Activated CD4-positive, alpha-beta T cell treated with anti-CD3 and anti-CD28 coated beads for 4 hours (primary cell): ENCODE measurements around the gene SELENOF.
"Not testable (repeated sequence)": the region's sequence is repeated elsewhere in the genome, so short reads cannot be mapped to it uniquely, and the experiment has no call there.

ENCODE experiments used
- DNase-seq, 2 donors: peaks; one replicate each; pipeline ENCODE4 v3.0.0-alpha.2; 2020

The SELENOF gene

DNA sequence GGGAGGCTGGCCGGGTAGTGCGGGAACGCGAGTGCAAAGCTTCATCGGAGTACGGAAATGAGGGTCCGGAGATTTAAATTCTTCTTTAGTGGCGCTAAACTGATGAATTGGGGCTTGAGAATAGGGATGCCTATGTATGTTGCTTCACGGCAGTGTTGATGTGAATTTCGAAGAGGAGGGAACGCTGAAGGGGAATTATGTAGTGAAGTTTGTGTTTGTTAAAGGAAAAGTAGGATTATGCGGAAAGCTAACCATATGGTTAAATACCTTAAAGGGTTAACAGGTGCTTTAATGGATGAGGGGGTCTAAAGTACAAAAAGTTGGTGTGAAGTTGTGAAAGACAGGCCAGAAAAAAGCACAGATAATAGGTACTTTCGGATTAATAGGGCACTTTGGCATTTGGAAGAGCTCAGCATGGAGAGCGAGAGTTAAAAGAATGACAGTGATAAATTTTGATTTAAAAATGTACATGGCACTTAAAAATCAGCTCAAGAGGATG is 1.9 kb upstream of the SELENOF start:
- no peak for DNase-seq

DNA sequence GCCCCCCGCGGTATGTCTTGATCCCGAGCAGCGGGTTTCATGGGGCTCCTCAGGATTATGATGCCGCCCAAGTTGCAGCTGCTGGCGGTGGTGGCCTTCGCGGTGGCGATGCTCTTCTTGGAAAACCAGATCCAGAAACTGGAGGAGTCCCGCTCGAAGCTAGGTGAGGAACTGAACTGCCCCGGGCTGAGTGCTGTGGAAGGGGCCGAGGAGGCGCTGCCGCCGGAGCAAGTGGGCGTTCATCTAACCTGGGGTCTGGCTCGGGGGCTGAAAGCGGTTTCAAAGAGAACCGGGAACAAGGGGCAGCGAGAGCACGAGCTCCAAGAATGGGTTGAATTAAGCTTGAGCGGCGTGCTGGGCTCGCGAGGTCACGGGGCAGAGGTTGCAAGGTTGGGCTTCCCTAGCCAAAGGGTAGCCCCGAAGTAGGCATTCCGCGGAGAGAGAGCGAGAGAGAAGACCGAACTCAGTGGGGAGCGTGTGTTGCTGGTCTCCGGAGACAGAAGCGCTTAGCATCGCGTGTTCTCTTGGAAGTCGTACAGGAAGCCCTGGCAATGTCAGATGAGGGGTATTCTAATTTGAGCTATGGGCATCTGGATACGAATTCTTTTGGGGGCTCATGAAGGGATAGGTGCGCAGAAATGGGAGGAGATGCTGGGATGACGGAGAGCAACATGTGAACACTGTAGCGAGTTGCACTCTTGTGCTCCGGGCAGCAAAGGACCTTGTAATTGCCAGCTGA is 1.2 kb upstream of the SELENOF start:
- peak; percentile 41 to 43 for DNase-seq

DNA sequence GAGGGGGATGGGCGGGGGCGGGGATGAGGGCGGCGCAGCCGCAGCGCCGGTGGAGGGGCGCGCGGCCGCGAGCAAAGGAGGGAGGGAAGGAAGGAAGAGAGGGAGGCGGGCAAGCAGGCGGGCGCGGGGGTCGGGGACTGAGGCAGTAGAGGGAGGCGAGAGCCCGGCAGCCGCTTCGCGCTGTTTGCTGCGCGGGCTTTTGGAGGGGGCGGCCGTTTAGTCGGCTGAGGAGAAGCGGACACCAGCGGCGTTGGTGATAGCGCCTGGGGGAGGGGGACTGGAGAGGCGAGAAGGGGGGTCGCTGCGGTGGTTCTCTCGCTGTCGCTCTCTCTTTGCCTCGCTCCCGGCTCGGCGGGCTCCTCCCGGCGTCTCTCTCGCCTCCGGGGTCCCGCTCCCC is 673 bp upstream of the SELENOF start, which contains the start of gene HS2ST1:
TSS of gene HS2ST1 (plus strand) at position 35 of the 397 bp plus-strand sequence.
- DNase-seq = no peak

DNA sequence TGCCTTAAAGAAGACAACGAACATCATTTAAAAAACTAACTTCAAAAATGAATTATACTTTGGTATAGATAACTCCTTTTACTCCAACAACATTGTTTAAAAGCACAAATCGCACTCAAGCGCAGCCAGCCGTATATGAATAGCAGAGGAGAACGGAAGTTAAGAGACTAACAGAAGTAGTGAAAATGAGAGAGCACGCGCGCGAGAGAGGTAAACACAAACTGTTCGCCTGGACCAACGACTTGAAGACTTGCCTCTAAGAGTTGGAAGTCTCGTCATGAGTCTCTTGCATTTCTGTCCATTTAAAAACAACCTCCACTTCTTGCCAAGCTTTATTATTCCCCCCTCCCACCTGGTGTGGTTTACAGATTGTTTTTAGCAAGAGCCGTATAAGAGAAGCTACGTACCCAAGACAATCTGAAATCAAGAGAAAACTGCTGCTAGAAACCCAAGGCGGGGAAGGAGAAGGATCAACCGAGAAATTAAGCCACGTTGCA is 479 bp downstream of the SELENOF start:
- DNase-seq = peak; percentile 11 to 28

DNA sequence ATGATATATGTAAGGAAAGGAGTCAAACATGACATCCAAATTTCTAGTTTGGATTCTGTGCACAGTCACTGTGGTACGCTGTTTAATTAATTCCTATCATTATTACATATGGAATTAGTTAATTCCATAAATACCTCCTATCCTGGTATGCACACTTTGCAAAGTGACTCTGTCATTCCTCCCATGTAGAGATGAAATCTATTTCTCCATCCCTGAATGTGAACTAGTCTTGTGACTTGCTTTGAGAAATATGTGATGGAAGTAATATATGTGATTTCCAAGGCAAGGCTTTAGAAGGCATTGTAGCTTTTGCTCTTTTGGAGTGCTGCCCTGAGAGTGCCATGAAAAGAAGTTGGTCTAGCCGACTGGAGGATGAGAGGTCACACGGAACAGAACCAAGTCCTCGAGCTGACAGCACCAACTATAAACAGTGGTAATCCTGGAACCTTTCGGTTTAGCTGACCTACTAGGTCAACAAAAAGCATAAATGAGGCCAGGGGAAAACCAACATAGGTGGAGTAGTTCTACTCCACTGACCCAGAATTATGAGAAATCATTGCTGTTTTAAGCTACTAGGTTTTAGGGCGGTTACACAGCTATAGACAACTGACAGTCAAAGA is 1.5 kb downstream of the SELENOF start:
- no peak for DNase-seq

DNA sequence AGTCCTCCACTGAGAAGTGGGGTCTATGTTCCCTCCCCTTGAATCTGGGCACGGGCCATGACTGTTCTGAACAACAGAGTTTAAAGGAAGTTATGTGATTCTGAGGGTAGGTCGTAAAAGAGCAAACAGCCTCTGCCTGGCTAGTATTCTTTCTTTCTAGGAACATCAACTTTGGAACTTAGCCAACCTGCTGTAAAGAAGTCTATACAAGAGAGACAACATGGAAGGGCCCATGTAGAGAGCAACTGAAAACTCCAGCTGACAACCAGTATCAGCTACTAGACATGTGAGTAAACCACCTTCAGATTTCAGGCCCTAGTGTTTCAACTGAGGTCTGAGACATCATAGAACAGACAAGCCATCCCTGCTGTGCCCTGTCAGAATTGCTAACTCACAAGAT is 7.5 kb downstream of the SELENOF start:
- DNase-seq = no peak

DNA sequence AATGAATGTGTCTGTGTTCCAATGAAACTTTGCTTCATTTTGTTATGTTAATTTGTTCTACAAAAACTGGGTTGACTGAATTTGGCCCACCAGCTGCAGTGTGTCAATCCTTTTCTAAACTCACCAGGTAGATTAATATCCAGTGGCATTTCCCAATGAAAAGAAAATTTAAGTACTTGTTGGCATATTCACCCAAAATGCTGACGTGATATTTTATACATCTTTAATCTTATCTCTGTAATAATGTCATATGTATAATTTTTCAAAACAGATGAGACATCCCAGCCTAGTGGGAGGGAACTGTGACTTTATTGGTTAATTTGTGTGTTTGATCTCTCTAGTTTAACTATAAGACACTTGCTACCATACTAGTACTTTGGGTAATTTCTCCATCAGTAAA is 8.1 kb downstream of the SELENOF start:
- DNase-seq = no peak

DNA sequence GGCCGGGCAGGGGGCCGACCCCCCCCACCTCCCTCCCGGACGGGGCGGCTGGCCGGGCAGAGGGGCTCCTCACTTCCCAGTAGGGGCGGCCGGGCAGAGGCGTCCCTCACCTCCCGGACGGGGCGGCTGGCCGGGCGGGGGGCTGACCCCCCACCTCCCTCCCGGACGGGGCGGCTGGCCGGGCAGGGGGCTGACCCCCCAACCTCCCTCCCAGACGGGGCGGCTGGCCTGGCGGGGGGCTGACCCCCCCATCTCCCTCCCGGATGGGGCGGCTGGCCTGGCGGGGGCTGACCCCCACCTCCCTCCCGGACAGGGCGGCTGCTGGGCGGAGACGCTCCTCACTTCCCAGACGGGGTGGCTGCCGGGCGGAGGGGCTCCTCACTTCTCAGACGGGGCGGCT is 14.5 kb downstream of the SELENOF start:
- not testable (repeated sequence) for DNase-seq

DNA sequence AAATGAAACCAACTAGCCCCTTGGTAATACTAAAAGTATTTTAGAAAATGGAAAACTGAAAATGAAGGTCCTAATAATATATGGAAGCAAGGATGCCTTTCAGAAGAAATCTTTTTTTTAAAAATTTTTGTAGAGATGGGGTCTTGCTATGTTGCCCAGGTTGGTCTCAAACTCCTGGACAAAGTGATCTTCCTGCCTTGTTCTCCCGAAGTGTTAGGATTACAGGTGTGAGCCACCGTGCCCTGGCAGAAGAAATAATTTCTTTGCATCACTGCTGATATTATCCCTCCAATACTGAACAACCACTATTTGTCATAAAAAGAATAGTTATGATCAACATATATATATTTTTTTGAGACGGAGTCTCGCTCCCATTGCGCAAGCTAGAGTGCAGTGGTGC is 25.6 kb downstream of the SELENOF start:
- DNase-seq = no peak

DNA sequence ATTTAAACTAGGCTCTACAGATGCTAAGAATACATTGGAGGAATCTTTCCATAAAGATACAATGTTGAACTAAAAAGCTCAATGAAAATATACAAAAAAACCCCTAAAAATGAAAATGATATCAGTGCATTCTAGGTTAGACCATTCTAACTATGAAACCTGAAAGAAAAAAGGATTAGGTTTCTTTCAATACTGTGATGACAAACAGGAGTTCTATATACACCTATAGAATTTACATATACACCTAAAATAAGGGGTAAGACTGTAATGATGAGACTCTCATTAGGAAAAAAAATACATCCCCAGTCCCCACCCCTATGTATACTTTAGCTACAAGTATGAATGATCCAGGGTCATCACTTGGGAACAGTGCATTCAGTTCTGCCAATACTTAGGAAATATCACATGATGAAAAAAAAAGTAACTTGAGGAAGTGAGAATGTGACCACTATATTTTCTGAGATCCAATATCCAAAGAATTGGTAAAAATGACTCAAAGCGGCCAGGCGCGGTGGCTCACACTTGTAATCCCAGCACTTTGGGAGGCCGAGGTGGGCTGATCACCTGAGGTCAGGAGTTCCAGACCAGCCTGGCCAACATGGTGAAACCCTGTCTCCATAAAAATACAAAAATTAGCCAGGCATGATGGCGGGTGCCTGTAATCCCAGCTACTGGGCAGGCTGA is 26.3 kb downstream of the SELENOF start:
- DNase-seq = no peak

DNA sequence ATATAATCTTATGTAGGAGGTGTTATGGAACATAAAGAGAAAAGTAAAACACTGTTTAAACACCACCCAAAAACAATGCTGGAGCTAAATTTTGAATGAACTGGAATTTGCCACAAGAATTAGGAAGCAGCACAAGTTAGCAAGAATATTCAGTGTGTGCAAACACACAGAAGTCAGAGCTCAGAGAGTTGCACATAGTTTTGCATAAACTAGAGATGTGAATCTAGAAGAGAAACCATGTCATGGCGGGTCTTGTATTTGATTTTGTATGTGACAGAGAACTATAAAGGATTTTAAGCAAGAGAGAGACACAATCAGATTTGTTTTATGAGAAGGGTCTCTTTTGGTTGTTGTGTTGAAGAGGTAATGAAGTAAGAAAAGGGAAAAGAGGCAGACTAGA is 38.2 kb downstream of the SELENOF start:
- no peak for DNase-seq

DNA sequence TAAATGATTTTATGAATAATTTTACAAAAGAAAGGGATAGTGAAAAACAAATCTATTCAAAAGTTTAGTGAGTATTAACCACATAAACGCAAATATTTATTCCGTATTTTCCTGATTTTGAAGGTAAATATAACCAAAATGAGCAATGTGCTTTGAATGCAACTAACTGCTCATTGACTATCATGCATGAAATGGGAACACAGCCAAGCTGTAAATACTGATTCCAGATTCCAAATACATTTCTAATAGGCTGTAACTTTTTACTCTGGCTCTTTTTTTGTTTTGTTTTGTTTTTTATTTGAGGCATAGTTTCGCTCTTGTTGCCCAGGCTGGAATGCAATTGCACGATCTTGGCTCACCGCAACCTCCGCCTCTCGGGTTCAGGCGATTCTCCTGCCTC is 41.8 kb downstream of the SELENOF start:
- no peak for DNase-seq

DNA sequence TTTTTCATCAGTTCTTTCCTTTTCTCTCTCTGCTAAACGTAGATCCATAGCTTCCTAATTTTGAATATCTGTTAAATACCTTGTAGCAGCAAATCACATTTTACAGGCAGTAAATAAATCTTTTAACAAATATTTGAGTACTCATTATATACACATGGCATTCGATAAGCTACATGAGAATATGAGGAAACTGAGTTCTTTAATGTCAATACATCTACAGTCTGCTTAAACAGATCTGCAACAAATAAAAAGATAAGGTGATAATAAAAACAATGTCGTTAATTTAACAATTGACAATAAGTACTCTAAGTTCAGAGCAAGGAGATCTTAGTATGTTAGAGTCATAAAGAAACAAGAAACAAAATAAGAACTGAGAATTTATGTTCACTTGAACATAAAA is 42.9 kb downstream of the SELENOF start:
- DNase-seq = no peak

DNA sequence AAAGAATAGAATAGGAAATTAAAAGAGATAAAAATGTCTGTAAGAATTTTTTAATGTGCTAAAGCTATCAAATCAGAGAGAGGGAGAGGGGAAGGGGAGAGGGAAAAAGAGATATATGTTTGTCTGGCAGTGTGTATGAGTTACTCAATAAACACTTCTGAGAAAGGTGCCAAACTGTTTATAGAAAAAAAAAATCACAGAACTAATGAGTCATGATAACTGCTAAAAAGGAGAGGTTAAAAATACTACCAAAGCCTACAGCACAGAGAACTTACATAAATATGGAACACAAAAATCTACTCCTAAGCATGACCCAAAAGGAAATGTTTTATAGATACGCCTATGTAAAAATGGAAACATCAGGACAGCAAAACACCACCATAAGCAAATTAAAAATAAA is 45.4 kb downstream of the SELENOF start:
- DNase-seq = no peak

DNA sequence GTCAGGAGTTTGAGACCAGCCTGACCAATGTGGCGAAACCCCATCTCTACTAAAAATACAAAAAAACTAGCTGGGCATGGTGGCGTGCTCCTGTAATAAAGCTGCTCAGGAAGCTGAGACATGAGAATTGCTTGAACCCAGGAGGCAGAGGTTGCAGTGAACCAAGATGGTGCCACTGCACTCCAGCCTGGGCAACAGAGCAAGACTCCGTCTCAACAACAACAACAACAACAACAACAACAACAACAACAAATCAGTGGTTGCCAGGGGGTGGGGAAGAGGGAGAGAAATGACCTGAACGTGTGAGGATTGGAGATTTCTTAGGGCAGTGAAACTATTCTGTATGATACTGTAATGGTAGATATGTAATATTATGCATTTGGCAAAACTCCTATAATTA is 46.6 kb downstream of the SELENOF start:
- not testable (repeated sequence) for DNase-seq

DNA sequence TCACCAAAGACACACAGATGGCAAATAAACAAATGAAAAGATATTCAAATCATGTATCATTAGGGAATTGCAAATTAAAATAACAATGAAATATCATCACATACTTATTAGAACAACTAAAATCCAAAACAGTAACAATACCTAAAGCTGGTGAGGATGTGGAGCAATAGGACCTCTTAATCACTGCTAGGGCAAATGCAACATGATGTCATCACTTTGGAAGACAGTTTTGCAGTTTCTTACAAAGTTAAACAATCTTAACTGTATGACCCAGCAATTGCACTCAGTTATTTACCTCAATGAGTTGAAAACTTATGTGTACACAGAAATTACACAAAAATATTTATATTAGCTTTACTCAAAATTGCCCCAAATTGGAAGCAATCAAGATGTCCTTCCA is 47.3 kb downstream of the SELENOF start:
- no peak for DNase-seq

DNA sequence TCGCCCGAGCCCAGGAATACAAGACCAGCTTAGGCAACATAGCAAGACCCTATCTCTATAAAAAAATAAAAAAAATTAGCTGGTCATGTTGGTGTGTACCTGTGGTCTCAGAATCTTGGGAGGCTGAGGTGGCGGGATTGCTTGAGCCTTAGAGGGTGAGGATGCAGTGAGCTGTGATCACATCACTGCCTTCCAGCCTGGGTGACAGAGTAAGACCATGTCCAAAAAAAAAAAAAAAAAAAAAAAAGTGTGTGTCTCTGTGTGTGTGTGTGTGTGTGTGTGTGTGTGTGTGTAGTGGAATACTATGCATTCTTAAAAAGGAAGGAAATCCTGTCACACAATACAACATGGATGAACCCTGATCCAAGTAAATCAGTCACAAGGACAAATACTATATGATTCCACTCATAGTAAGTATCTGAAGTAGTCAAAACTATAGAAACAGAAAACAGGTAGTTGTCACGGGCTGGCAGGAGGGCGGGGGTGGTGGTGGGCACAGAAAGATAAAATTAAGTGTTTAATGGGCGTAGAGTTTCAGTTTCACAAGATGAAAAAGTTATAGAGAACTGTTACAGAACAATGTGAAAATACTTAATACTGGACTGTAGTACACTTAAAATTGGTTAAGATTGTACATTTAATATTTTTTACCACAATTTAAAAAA is 47.8 kb downstream of the SELENOF start:
- no peak for DNase-seq

DNA sequence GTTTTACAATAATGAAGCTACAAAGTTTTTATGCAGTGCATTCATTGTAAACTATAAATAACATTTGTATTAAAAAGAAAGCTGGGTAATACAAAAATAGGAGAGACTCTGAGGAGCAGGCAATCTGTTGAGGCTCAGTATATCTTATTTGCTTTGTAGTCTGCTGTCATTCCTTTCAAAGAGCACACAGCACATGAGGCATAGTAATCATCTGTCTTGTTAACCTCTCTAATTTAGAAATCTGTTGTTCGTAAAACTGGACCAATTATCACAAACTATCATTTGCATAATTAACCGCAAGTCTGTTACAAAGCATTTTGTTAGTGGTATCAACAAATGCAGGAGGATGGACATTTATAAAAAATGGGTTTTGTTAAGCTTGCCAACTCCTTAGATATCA is 51.0 kb downstream of the SELENOF start:
- no peak for DNase-seq

DNA sequence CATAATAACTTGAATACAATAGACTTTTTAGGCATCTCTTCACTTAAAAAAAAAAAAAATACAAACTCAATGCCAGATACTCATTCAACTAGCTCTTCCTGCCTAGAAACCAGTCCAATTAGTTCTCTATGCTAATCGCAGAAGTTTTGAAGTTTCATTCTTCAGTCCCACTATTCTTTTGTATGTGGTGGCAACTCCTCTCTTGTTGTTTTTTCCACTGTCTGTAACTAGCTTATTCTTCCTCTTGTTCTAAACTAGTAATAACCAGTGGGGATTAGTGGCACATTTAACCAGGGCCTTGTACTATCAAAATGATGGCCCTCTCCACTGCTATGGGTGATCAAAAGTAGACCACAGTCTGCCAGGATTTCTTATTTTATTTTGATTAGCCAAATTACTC is 52.5 kb downstream of the SELENOF start:
- no peak for DNase-seq

DNA sequence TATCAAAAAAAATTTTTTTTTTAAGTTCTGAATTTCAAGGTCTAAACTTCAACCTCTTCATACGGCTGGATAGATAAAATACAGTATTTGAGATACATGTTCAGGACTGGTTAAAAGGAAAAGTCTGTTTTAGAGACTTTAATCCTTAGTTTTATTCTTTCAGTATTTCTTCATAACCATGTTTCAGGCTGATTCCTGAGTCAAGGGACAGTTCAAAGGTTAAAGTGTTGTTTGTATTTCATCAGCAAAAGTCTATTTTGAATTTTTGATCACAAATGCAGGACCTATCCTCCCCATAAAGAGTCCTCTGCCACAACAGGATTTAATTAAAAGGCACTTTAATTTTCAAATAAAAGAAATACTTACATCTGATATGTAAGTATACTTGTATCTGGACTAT is 53.5 kb downstream of the SELENOF start:
- no peak for DNase-seq

DNA sequence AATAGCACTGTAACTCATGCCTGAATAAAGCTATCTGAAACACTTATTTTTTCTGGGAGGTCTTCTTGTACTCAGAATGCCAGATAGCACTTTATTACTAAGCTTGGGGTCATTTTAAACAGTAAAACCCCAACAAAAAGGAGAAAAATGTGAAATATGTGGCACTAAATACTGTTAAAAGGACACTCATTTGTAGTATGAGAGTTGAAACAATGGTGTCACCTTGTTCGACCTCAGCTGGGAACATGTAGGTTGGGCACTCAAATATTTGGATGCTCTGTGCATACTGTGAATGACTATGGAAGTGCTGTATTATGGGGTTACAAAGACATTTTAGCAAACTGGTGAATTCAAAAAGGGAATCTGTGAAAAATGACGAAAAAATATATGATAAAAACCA is 53.9 kb downstream of the SELENOF start:
- no peak for DNase-seq

DNA sequence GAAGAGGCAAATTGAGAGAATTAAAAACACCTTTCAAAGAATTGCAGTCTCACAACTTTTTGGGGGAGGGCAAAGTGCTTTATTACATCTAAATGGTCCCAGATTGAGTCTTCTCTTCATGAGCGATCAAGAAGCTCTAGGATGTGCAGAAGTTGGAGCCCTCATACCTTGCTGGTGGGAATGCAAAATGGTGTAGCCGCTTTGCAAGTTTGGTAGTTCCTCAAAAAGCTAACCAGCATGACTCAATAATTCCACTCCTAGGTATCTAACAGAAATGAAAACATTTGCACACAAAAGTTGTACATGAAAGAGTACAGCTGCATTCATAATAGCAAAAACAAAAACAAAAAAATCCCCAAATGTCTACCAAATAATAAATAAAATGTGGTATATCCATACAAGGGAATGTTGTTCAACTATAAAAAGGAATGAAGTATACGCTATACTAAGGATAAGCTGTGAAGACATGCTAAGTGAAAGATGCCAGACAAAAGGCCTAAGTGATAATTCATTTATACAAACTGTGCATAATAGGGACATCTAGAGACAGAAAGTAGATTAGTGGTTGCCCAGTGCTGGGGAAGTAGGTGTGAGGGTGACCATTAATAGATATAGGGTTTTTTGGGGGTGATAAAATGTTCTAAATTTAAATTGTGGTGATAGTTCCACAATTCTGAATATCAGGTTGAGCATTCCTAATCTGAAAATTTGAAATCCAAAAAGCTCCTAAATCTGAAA is 55.2 kb downstream of the SELENOF start:
- no peak for DNase-seq

DNA sequence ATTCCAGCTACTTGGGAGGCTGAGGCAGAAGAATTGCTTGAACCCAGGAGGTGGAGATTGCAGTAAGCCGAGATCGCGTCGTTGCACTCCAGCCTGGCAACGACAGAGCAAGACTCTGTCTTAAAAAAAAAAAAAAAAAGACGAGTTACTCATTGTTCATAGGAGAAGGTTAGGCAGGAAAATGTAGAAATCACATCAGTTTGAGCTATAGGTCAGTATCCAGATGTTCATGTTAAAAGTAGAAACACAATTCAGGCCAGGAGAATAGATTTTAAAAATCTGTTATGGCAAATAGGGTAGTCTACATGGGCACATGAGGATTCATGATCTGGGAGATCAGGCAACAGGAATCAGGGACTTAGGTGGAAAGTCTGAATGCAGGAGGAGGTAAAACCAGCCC is 57.7 kb downstream of the SELENOF start:
- DNase-seq = no peak
